HK-2 (cell line): ENCODE data around the gene TBC1D14.

ENCODE experiments used
- DNase-seq: peaks from one replicate; pipeline ENCODE4 v3.0.0-alpha.2; 2018; ENCODE audit not compliant: unreplicated experiment

The TBC1D14 gene

GRCh38 chr4:6929339-6929811 is 19.7 kb downstream of the TBC1D14 start:
- DNase-seq = no peak

GRCh38 chr4:6929812-6930464 is 20.3 kb downstream of the TBC1D14 start:
- DNase-seq = no peak

GRCh38 chr4:6932475-6932874 is 22.8 kb downstream of the TBC1D14 start:
- no peak for DNase-seq

GRCh38 chr4:6932918-6933317 is 23.3 kb downstream of the TBC1D14 start:
- no peak for DNase-seq

- no peak for DNase-seq
Observed at GRCh38 chr4:6933691-6934430, 24.2 kb downstream of the TBC1D14 start.

GRCh38 chr4:6935965-6936364 is 26.3 kb downstream of the TBC1D14 start:
- no peak for DNase-seq

GRCh38 chr4:6937201-6937600 is 27.6 kb downstream of the TBC1D14 start:
- DNase-seq = no peak

- no peak for DNase-seq
Observed at GRCh38 chr4:6937754-6938153, 28.1 kb downstream of the TBC1D14 start.

- DNase-seq = no peak
Observed at GRCh38 chr4:6938237-6938636, 28.6 kb downstream of the TBC1D14 start.

GRCh38 chr4:6938647-6939271 is 29.1 kb downstream of the TBC1D14 start:
- DNase-seq = no peak

- no peak for DNase-seq
Observed at GRCh38 chr4:6939761-6940743, 30.4 kb downstream of the TBC1D14 start.

GRCh38 chr4:6940744-6941137 is 31.1 kb downstream of the TBC1D14 start:
- no peak for DNase-seq

GRCh38 chr4:6941796-6942195 is 32.2 kb downstream of the TBC1D14 start:
- no peak for DNase-seq

- peak; percentile 40 for DNase-seq
Observed at GRCh38 chr4:6942238-6942800, 32.7 kb downstream of the TBC1D14 start.

GRCh38 chr4:6943012-6943884 is 33.6 kb downstream of the TBC1D14 start:
- DNase-seq = no peak

GRCh38 chr4:6943885-6944225 is 34.2 kb downstream of the TBC1D14 start:
- DNase-seq = no peak

- DNase-seq = no peak
Observed at GRCh38 chr4:6944301-6945051, 34.9 kb downstream of the TBC1D14 start.

GRCh38 chr4:6945052-6945409 is 35.4 kb downstream of the TBC1D14 start:
- no peak for DNase-seq

- no peak for DNase-seq
Observed at GRCh38 chr4:6946497-6946896, 36.9 kb downstream of the TBC1D14 start.

GRCh38 chr4:6948134-6948460 is 38.5 kb downstream of the TBC1D14 start:
- DNase-seq = no peak
